GM10266 (cell line): ENCODE data around the gene COIL.

Experiments used
- DNase-seq: peaks from one replicate; pipeline ENCODE4 v3.0.0; 2012; ENCODE audit errors: extremely low spot score
- TF ChIP-seq, protein P1 (sequence below): IDR thresholded peaks from 2 replicates; pipeline ENCODE4 v1.5.1; 2012; ENCODE audit warnings: mild to moderate bottlenecking, low read depth; ENCODE audit not compliant: control insufficient read depth, insufficient read depth; ENCODE audit errors: missing control alignments

COIL gene

DNA sequence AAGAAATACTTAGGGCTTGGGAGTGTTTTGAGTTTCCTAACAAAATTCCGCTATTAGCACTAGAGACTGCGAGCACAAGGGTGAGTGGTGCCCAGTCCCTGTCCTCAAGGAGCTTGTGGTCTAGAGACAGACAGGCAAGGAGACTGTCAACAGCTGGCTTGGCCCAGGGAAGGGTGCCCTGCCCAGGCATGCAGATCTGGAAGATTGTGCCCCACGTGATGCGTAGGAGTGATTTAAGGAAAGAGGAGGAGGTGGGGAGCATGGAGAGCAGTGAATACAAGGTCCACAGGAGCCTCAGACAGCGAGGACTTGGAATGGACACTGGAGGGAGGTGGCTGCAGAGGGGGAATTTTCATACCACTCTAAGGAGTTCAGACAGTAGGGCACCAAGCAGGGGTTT, 42.1 kb upstream of the COIL start:
- DNase-seq = no peak
- TF ChIP-seq, protein P1, sequence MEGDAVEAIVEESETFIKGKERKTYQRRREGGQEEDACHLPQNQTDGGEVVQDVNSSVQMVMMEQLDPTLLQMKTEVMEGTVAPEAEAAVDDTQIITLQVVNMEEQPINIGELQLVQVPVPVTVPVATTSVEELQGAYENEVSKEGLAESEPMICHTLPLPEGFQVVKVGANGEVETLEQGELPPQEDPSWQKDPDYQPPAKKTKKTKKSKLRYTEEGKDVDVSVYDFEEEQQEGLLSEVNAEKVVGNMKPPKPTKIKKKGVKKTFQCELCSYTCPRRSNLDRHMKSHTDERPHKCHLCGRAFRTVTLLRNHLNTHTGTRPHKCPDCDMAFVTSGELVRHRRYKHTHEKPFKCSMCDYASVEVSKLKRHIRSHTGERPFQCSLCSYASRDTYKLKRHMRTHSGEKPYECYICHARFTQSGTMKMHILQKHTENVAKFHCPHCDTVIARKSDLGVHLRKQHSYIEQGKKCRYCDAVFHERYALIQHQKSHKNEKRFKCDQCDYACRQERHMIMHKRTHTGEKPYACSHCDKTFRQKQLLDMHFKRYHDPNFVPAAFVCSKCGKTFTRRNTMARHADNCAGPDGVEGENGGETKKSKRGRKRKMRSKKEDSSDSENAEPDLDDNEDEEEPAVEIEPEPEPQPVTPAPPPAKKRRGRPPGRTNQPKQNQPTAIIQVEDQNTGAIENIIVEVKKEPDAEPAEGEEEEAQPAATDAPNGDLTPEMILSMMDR = no peak

DNA sequence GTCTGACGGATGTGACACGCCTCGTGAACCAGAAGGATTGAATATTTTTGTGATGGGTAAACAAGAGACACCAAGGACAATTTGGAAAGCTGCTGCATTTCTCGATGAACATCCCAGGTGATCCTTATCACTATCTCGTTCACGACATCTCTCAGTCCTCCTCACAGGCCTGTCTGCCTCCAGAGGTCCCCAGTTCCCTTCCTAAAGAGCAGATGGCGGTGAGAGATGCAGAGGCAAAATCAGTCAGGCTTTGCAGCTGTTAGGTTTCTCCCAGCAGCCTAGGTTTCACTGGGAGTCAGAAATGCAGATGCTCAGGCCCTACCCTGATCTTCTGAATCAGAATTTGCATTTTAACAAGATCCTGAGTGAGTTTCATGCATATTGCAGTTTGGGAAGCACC, 40.7 kb upstream of the COIL start:
- no peak for DNase-seq
- TF ChIP-seq, protein P1 = no peak

DNA sequence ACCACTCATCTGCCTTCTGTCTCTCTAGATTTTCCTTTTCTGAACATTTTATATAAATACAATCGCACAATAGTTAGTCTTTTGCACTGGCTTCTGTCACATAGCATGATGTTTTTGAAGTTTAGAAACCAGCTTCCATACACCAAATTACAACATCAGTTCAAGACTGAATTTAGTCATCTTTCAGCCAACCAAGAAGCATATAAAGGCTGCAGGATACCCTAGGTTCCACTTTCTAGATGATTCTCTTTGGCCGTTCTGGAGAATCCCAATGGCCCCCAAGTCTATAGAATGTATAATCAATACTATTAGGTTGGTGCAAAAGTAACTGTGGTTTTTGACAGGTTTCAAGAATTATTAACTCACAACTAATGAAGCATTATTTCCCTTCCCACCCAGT, 36.5 kb upstream of the COIL start:
- no peak for DNase-seq
- TF ChIP-seq, protein P1 = no peak

DNA sequence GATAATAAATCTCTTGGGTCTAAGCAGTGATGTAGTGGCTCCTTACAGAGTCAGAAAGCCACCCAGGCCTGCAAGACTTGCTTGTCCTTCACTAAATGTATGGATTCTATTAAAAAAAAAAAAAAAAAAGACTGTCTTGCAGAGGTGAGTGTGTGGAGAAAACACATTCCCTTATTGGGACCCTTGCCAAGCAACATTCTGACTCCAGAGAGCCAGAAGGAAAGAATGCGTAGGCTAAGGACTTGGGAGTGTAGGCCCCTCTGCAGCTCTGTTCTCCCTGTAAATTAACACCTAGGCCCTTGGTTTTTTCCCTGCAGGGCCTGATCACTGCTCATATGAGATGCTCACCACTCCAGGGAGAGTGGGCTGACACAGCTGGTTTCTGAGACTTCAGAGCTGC, 34.9 kb upstream of the COIL start:
- DNase-seq = no peak
- TF ChIP-seq, protein P1 = no peak

DNA sequence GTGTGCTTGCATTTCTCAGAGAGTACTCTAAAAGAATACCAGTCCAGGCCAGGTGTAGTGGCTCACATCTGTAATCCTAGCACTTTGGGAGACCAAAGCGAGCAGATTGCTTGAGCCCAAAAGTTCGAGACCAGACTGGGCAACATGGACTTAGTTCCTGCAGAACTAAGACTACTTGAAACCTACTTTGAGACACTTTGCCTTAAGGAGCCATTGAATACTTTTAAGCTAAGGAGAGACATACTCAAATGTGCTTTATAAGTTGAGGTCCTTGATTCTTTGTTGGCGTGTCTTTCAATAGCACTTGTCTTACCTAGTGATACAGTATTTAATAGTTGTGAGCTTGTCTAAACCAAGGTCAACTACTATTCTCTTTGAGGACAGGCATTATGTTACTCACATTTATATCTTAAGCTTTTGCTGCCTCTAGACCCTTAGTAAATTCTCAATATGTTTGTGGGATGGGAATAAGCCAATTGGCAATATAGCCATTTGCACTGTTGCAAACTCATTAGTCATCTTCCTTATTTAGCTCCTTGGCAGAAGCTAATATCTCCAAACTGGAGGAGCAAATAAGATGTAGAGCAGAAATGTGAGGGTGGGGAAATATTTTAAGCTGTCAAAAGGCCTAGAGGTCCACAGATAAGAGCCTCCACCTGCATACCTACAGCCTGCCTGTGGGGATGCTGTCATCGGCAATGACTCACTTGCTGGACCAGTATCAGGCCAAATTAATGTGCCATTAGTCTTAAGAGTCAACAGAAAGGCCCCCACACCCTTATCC, 33.4 kb upstream of the COIL start:
- DNase-seq = no peak
- TF ChIP-seq, protein P1 = no peak

DNA sequence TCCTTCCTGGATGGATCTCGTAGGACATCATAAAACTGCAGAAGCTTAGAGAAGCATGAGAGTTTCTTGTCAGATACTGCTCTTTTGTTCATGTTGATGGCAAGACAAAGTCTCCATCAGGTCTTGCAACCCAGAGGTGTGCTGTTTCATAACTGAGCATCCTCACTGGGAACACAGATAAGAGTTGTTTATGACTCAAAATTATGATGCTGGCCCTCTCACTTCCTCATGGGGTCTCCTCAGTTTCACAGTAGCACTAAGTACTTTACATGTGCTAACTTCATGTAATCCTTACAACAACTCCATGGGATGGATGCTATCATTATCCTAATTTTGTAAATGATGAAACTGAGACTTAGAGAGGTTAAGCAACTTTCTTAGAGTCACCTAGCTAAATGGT, 31.5 kb upstream of the COIL start:
- no peak for DNase-seq
- TF ChIP-seq, protein P1 = no peak

DNA sequence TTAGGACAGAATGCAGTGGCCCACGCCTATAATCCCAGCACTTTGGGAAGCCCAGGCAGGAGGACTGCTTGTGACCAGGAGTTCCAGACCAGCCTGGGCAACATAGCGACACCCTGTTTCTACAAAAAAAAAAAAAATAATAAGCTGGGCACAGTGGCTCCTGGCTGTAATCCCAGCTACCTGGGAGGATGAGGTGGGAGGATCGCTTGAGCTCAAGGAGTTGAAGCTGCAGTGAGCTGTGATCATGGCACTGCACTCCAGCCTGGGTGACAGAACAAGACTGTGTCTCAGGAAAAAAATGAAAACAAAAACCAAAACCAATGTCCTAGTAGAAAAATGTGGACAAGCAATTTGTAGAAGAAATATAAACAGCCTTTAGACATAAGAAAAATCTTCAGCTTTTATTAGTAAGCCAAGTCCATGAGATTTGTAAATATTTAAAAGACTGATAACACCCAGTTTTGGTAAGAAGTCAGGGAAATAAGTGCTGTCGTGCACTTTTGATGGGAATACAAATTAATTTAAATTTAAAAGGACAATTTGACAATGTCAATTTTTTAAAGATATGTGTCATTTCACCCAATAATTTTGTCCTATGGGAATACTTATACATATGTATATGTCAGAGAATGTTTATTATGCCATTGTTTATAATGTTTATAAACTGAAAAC, 28.2 kb upstream of the COIL start:
- DNase-seq = no peak

More for the DNA sequence above, 28.2 kb upstream of the COIL start:
- TF ChIP-seq, protein P1 = no peak
